ENCODE measurements around the gene CHMP2A. TPM values are rescaled to one million over a fixed set of nuclear protein-coding genes. Genes with fewer than 3 reads are reported as not detected.

Gene CHMP2A
- total and polyA plus RNA-seq, 2 of the 8 experiments (the other 6 are each of a cell fraction or from before 2014, with no cell fraction given) = 70.0 to 132 TPM

GRCh38 chr19:58551123-58551497 lies 3.8 kb downstream of the CHMP2A start:
- H4K5ac ChIP-seq (ENCODE audit: insufficient read length, low read depth, low read length) = no peak overlapping the region
- H3K79me2 ChIP-seq (ENCODE audit: control insufficient read depth in 1 of 2, insufficient read depth in 2 of 2, low read length in 2 of 2) = peaks cover 14 to 34% of the 10 kb centered on the region in 2 experiments
- peaks cover 28 to 44% of the 10 kb centered on the region in 2 experiments for H4K20me1 ChIP-seq (replicated peaks in 1 of 2; ENCODE audit: control insufficient read depth in 1 of 2, insufficient read depth in 2 of 2, low read length in 2 of 2)
- H2BK12ac ChIP-seq (ENCODE audit: low read depth, low read length) = no peak overlapping the region
- no peak overlapping the region for H2AFZ ChIP-seq (ENCODE audit: low read length)
- FAIRE-seq (no peak), DNase-seq (ENCODE audit: low read depth in 1 of 2, low spot score in 2 of 2) (no peak)
- no peak overlapping the region for H2AK5ac ChIP-seq (ENCODE audit: low read depth, low read length)
- H3K4ac ChIP-seq (replicated peaks; ENCODE audit: insufficient read length, low read depth, low read length) = no peak overlapping the region
- TF ChIP-seq POLR2AphosphoS5 (IDR thresholded peaks at IDR 0.05; ENCODE audit: low read depth, low read length) (peak; percentile 59), GABPA (IDR thresholded peaks at IDR 0.05; ENCODE audit: borderline replicate concordance, insufficient read depth, low read length) (no peak)
- no peak overlapping the region for H3K9ac ChIP-seq (replicated peaks in 1 of 4; ENCODE audit: extremely low read depth in 1 of 4, low read depth in 3 of 4, low read length in 3 of 4)
- WGBS, 2 experiments (ENCODE audit: extremely low coverage in 1 of 2, insufficient coverage in 1 of 2, insufficient read length in 1 of 2, insufficient replicate concordance in 2 of 2, low coverage in 1 of 2, low lambda C conversion rate in 2 of 2, missing lambda C conversion rate in 1 of 2) = 90% methylated on average over 1 of the region's 1 CpG; no CpG with 5 or more reads in 1 of the 2 experiments
- no peak overlapping the region for H4K8ac ChIP-seq (ENCODE audit: extremely low read depth, insufficient read depth, low read length)
- H2BK5ac ChIP-seq (ENCODE audit: low read depth, low read length) = no peak overlapping the region
- H2BK120ac ChIP-seq (replicated peaks; ENCODE audit: low read depth, low read length) = no peak overlapping the region
- no peak overlapping the region for H3K56ac ChIP-seq (replicated peaks; ENCODE audit: insufficient read length, low read depth, low read length)
- H3K23me2 ChIP-seq (ENCODE audit: low read depth, low read length) = peaks cover 9% of the 10 kb centered on the region
- no peak overlapping the region for H4K91ac ChIP-seq (replicated peaks; ENCODE audit: insufficient read length, low read length)
- H3K14ac ChIP-seq (ENCODE audit: insufficient read length) = no peak overlapping the region
- no peaks in the 10 kb centered on the region for H3K27me3 ChIP-seq (replicated peaks in 1 of 4; ENCODE audit: control insufficient read depth in 3 of 4, extremely low read depth in 1 of 4, insufficient read depth in 3 of 4, low read length in 3 of 4)
- H3K18ac ChIP-seq (ENCODE audit: extremely low read depth, low read length) = no peak overlapping the region
- CTCF ChIA-PET (ENCODE audit: partially characterized antibody) = interaction anchor here (1.4 to 1.5 kb wide), 2 partner anchors 28 to 31 kb away, joined by 3 to 11 read pairs; partner anchors contain the start of gene ZBTB45
- no peaks in the 10 kb centered on the region for H3K9me3 ChIP-seq (ENCODE audit: insufficient read depth in 2 of 2, low read depth in 1 of 2, low read length in 1 of 2)
- no peak overlapping the region for H3K23ac ChIP-seq (ENCODE audit: insufficient read length)
- H3K79me1 ChIP-seq (ENCODE audit: low read depth, low read length) = peaks cover 22% of the 10 kb centered on the region
- H2BK15ac ChIP-seq (ENCODE audit: low read length) = no peak overlapping the region
- H3K27ac ChIP-seq (ENCODE audit: low read depth, low read length) = no peak overlapping the region
- no peak overlapping the region for H2BK20ac ChIP-seq (ENCODE audit: low read length)
- peaks cover under 1 to 22% (median 13%) of the 10 kb centered on the region in 4 experiments for H3K4me1 ChIP-seq (replicated peaks in 1 of 4; ENCODE audit: control insufficient read depth in 3 of 4, insufficient read depth in 4 of 4, low read length in 3 of 4)
- H3K4me3 ChIP-seq (ENCODE audit: extremely low read depth in 1 of 4, insufficient read depth in 2 of 4, low read depth in 3 of 4, low read length in 4 of 4) = no peak overlapping the region
- H3K36me3 ChIP-seq (ENCODE audit: control insufficient read depth in 2 of 4, insufficient read depth in 4 of 4, low read length in 3 of 4) = peaks cover 42 to 68% (median 57%) of the 10 kb centered on the region in 4 experiments
- POLR2A ChIA-PET (ENCODE audit: partially characterized antibody) = interaction anchor here (0.9 to 13.8 kb wide), 6 partner anchors 6 to 180 kb away, joined by 3 to 650 read pairs (median 102); partner anchors contain the start of genes MZF1, SLC27A5, TRIM28 and UBE2M
- H3K4me2 ChIP-seq (ENCODE audit: insufficient read depth in 1 of 2, low read depth in 2 of 2, low read length in 2 of 2) = no peak overlapping the region

Data from H1 (cell line).